GM19193 (cell line): ENCODE results near the gene BTBD2.

ENCODE experiments used
- POLR2A ChIP-seq: IDR thresholded peaks from 4 replicates; pipeline ENCODE4 v1.6.1; 2011; ENCODE audit not compliant: insufficient read depth, insufficient read length; ENCODE audit errors: extremely low read depth

Gene BTBD2

GRCh38 chr19:1942078-1942933, 73.2 kb downstream of the BTBD2 start:
- TF ChIP-seq POLR2A = peak; percentile 57

GRCh38 chr19:1941146-1942077, 74.1 kb downstream of the BTBD2 start, which contains the start of gene CSNK1G2:
CSNK1G2 (plus strand) TSS chr19:1941172; CDS start chr19:1969773, 28,601 bp downstream.
- peak; percentile 35 for TF ChIP-seq POLR2A

GRCh38 chr19:1938071-1938470, 77.4 kb downstream of the BTBD2 start:
- no peak for TF ChIP-seq POLR2A

GRCh38 chr19:1936916-1937610, 78.5 kb downstream of the BTBD2 start:
- no peak for TF ChIP-seq POLR2A

GRCh38 chr19:1936430-1936829, 79.1 kb downstream of the BTBD2 start:
- TF ChIP-seq POLR2A = no peak

- TF ChIP-seq POLR2A = no peak
Measured at GRCh38 chr19:1935484-1936208, 79.9 kb downstream of the BTBD2 start.
